ENCODE data around the gene AAR2.

The AAR2 gene

DNA sequence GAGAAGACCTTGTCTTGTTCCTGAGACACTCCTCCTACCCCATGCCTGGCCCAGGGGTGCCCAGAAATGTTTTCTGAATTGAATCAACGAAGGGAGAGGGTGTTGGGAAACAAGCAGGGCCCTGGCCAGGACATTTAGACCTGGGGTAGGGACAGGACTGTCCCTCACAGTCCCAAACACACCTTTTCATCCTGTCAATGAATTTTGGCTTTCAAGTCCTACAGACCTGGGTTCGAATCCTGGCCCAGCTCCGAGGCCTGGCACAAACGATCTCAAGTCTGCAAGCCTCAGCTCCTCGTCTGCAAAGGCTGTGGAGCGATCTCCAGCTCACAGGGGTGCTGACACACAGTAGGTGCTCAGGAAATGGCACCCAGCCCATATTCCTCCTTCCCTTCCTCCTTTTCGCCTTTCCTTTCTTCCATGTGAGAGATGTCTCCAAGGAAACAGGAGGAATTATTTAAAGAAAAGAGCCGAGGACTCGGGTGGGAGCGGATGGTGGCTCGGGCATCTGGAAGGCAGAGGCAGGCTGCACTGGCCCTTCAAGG, 62.6 kb downstream of the AAR2 start:
- TF ChIP-seq ZFX (IDR thresholded peaks at IDR 0.05; ENCODE audit: borderline replicate concordance) = no peak
- H3K27ac ChIP-seq = no peak overlapping the region

DNA sequence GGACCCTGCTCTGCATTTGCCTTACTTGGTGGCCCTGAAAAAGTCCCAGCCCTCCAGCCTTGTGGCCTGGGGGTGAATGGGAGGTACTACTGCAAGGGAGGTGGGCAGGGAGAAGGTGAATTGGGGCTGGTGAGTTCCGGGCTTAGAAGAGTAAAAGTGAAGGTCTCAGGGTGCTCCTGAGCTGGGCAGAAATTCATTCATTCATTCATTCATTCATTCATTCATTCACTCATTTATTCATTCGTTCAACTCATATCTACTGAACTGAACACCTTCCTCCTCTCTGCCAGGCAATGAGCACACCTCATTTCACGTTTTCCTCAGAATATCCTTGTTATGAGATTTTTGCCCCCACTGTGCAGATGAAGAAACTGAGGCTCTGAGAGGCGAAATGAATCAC, 63.2 kb downstream of the AAR2 start:
- TF ChIP-seq ZFX (IDR thresholded peaks at IDR 0.05; ENCODE audit: borderline replicate concordance) = no peak
- TF ChIP-seq, protein P1, sequence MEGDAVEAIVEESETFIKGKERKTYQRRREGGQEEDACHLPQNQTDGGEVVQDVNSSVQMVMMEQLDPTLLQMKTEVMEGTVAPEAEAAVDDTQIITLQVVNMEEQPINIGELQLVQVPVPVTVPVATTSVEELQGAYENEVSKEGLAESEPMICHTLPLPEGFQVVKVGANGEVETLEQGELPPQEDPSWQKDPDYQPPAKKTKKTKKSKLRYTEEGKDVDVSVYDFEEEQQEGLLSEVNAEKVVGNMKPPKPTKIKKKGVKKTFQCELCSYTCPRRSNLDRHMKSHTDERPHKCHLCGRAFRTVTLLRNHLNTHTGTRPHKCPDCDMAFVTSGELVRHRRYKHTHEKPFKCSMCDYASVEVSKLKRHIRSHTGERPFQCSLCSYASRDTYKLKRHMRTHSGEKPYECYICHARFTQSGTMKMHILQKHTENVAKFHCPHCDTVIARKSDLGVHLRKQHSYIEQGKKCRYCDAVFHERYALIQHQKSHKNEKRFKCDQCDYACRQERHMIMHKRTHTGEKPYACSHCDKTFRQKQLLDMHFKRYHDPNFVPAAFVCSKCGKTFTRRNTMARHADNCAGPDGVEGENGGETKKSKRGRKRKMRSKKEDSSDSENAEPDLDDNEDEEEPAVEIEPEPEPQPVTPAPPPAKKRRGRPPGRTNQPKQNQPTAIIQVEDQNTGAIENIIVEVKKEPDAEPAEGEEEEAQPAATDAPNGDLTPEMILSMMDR (IDR thresholded peaks at IDR 0.05) = no peak
- H3K27ac ChIP-seq = no peak overlapping the region

DNA sequence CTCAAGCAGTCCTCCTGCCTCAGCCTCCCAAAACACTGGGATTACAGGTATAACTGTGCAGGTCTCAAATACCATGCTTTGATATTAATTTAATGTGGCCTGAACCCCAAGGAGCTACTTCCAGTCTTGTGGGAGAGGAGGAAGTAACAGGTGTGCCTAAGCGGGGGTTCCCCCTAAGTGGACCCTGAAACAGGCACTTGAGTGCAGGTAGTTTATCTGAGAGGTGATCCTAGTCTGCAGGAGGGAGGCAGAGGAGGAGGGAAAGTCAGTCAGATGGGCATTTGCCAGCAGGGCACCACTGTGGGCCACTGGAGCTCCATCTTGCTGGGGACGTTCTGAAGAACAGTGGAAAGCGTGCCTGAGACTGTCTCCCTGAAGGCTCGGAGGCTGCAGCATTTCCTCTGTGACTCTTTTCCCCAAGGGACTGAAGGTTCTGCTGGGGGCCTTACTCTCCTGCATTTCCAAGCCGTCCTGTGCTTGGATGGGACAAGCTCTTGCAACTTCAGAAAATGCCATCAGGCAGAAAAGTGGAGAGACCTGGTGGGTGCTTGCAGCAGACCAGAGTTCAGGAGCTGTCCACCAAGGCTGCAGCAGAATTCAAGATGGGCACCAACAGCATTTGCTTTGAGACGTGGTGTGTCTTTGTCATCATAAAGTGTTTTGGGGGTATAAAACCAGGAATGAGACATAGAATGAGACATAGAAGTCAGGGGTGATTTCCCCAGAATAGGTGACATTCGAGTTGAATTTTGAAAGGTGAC, 65.3 kb downstream of the AAR2 start:
- H3K27ac ChIP-seq = no peak overlapping the region
- TF ChIP-seq ZFX (IDR thresholded peaks at IDR 0.05; ENCODE audit: borderline replicate concordance) = no peak
- TF ChIP-seq, protein P1 (IDR thresholded peaks at IDR 0.05) = no peak

DNA sequence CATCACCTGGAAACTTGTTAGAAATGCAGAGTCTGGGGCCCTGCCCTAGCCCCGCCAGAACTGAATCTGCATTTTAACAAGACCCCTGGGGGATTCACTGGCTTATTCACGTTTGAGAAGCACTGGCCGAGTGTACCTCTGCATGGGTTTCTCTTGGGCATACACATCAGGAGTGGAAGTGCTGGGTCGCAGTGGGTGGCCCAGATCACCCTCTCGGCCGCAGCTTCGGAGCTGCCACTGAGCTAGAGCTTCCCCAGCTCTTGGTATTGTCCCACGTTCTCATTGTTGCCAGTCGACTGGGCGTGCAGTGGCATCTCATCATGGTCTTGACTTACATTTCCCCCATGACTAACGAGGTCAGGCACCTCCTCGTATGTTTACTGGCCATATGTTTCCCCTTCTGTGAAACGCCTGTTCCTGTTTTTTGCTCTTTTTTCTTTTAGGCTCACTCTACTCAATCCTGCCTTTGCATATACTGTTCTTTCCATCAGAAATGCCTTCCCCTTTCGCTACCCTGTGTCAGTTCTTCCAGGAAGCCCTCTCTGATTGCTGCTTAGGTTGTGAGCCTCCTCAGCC, 66.8 kb downstream of the AAR2 start:
- no peak overlapping the region for H3K27ac ChIP-seq
- TF ChIP-seq ZFX (IDR thresholded peaks at IDR 0.05; ENCODE audit: borderline replicate concordance) = no peak
- TF ChIP-seq, protein P1 (IDR thresholded peaks at IDR 0.05) = no peak

DNA sequence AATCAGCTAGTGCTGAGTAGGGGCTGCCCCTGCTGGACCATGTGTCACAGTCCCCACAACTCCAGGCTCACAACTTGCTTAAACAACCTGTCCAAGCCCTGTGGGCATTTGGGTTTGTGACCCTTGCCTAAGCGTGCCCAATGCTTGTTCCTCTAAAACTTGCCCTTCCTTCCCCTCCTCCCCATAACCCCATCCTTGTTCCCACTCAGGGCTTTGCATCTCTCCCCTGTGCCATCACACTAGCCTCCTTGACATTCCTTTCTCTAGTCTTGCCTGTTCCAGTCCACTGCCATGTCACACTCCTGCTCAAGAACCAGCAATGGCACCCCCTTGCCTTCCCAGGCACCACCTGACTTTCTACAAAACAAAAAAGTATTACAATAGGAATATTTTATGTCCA, 67.6 kb downstream of the AAR2 start:
- no peak overlapping the region for H3K27ac ChIP-seq
- TF ChIP-seq, protein P1 (IDR thresholded peaks at IDR 0.05) = no peak
- TF ChIP-seq ZFX (IDR thresholded peaks at IDR 0.05; ENCODE audit: borderline replicate concordance) = no peak

DNA sequence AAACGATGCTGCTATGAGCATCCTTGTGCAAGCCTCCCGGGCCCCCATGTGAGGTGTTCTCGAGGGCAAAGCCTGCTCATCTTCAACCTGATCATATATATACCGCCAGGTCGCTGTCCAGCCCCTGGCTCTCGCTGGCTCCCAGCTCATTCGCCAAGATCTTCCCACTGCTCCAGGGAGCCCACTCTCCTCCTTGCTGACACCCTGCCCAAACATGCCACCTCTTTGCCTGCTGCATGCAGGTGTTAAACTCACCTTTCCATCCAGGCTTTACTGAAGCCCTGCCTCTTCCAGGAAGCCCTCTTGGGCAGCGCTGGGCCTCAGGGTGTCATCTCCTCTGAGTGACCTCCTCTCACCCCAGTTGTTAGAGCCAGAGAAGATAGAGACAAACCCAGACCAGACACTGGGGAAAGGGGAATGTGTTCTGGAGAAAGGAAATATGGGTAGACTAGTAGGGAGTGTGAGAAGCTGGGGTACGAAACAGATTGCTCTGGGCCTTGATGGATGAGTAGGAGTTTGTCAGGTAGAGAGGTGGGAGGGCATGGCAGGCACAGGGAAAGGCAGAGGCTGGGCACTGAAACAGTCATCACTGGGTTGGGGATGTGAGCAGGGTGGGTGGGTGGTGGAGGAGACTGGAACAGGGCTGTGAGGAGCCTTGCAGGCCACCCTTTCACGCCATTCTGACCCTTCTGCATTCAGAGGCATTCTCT, 68.7 kb downstream of the AAR2 start:
- no peak overlapping the region for H3K27ac ChIP-seq
- TF ChIP-seq, protein P1 (IDR thresholded peaks at IDR 0.05) = no peak
- no peak for TF ChIP-seq ZFX (IDR thresholded peaks at IDR 0.05; ENCODE audit: borderline replicate concordance)

DNA sequence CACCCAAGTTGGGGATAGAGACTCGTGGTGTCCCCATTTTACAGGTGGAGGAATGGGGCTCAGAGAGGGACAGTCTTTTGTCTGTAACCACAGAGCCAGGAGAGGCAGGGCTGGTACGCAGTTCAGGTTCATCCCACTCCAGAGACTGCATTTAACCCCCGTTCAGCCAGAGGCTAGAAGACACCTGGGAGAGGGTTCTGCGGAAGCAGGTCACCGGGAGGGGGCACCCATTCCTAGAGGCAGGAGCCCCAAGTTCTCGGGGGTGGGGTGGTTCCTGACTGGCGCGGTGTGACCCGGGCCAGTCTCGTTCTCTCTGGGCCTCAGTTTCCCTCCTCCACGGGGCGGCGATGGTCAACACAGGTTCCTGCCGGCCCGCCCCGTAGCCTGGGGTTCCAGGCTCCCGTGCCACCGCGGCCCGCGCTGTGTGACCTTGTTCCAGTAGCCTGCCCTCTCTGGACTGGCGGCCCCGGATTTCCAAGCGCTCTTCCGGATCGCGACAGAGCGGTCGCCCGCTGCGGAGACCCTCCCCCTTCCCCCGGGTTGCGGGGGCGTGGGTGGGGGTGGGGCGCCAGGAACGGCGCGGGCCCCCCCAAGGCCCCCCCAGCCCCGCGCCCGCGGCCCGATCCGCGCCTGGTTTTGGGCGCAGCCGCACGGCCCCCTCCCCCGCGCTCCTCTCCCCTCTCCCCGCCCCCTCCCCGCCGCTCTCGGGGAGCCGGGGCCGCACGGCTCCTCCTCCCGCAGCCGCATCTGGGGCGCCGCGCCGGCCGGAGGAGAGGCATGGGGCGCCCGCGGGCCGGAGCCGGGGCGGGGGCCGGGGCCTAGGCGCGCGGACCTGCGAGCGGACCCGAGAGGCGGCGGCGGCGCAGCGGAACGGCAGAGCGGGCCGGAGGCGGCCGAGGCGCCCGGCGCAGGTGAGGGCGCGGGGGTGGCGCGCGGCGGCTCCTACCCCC, 69.6 kb downstream of the AAR2 start, which contains the start of gene DLGAP4:
Gene DLGAP4, plus strand, starts transcription at position 738 of the 950 bp plus-strand sequence. CDS start 125,379 bp downstream, outside the sequence.
- no peak within 1 kb of the TSS for H3K27ac ChIP-seq
- no peak for TF ChIP-seq ZFX (IDR thresholded peaks at IDR 0.05; ENCODE audit: borderline replicate concordance)
- TF ChIP-seq, protein P1 (IDR thresholded peaks at IDR 0.05) = no peak
